Lung (tissue), 12 donors: ENCODE measurements around the gene SHFL. TPM values are rescaled to one million over a fixed set of nuclear protein-coding genes. Genes with fewer than 3 reads are reported as not detected.

Experiments used
- ATAC-seq: fragments of 200-7000 bp; cut with Tn5 transposase; one replicate; pipeline ENCODE4 v1.9.1; 2020; ENCODE audit warnings: moderate number of reproducible peaks; ENCODE audit not compliant: insufficient read depth, low FRiP score
- DNase-seq, 3 donors: peaks; one replicate each; pipeline ENCODE4 v3.0.0-alpha.2; 2013 to 2017
- H3K27ac ChIP-seq, 2 donors: one replicate each; pipeline ENCODE4 v1.5.1; 2013; ENCODE audit warnings: mild to moderate bottlenecking in 2 of 2, moderate library complexity in 2 of 2, control low read depth in 1 of 2, inconsistent platforms in 1 of 2, low read depth in 1 of 2, low read length in 1 of 2
- H3K27me3 ChIP-seq, 3 donors: one replicate each; pipeline ENCODE4 v1.5.1; 2013; ENCODE audit warnings: low read length in 2 of 3; ENCODE audit not compliant: control insufficient read depth in 3 of 3, insufficient read depth in 3 of 3
- H3K36me3 ChIP-seq, 4 donors: one replicate each; pipeline ENCODE4 v1.5.1; 2013; ENCODE audit warnings: low read length in 4 of 4, mild to moderate bottlenecking in 1 of 4, moderate library complexity in 1 of 4; ENCODE audit not compliant: control insufficient read depth in 4 of 4, insufficient read depth in 4 of 4
- H3K4me1 ChIP-seq, 5 donors: one replicate each; pipeline ENCODE4 v1.5.1; 2013; ENCODE audit warnings: low read length in 5 of 5, mild to moderate bottlenecking in 2 of 5, moderate library complexity in 1 of 5; ENCODE audit not compliant: control insufficient read depth in 5 of 5, insufficient read depth in 5 of 5
- H3K4me3 ChIP-seq: one replicate; pipeline ENCODE4 v1.5.1; 2013; ENCODE audit warnings: mild to moderate bottlenecking, control low read depth, moderate library complexity
- H3K9ac ChIP-seq, 2 donors: one replicate each; pipeline ENCODE4 v1.5.1; 2013; ENCODE audit warnings: low read length in 2 of 2, control low read depth in 1 of 2; ENCODE audit not compliant: insufficient read depth in 1 of 2
- H3K9me3 ChIP-seq, 4 donors: one replicate each; pipeline ENCODE4 v1.5.1; 2013; ENCODE audit warnings: low read length in 3 of 4, mild to moderate bottlenecking in 1 of 4, moderate library complexity in 1 of 4; ENCODE audit not compliant: control insufficient read depth in 4 of 4, insufficient read depth in 3 of 4
- WGBS, 2 donors: extraction: QIAGEN DNeasy Blood & Tissue Kit; methylation state at CpG; one replicate each; pipeline ENCODE4 v1.1.7; 2013; 5-methylcytosine and 5-hydroxymethylcytosine counted together
- polyA plus RNA-seq, 2 donors: library from polyadenylated mRNA; stranded (reverse); fragments of 200-250 nt; gene quantifications; one replicate each; pipeline ENCODE4 v1.2.1, GENCODE V29; 2013
- total RNA-seq, 2 donors: library from RNA; depleted of rRNA in 1 of 2; stranded (reverse); fragments of >200 nt in 1 of 2; gene quantifications; one replicate each; pipeline ENCODE4 v1.2.1, GENCODE V29; 2014 to 2021
- TF ChIP-seq, protein P1 (sequence below): IDR thresholded peaks from 2 replicates; pipeline ENCODE4 v1.5.1; 2012; ENCODE audit warnings: mild to moderate bottlenecking; ENCODE audit errors: control extremely low read depth, extremely low read depth
- donor health status: control.
- donor health status: control.
- donor health status: Bipolar disorder and iron deficiency.
- donor health status: healthy.
- donor health status: DM: yes; HTN: yes; CAD: no.

The SHFL gene
- total and polyA plus RNA-seq, 4 donors, result 21.2 to 43.5 (median 33.3) TPM

DNA sequence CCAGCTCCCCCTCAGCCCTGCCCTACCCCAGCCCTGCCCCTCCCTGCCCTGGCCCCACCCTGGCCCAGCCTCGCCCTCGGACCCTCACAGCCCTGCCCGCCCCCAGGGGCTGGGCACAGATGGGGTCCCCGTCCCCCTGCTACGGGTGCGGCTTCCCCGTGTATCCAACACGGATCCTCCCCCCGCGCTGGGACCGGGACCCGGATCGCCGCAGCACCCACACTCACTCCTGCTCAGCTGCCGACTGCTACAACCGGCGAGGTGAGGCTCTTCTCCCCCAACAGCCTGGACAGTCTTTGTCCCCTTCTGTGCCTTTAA, 5.2 kb downstream of the SHFL start:
- Histone ChIP-seq H3K4me3 (no peak overlapping the region), H3K9ac (no peak overlapping the region), H3K4me1 (peaks cover 0 to 7% (median 1%) of the 10 kb centered on the region in 5 donors), H3K36me3 (peaks cover 0 to 27% (median 16%) of the 10 kb centered on the region in 4 donors), H3K27me3 (no peaks in the 10 kb centered on the region), H3K27ac (no peak overlapping the region), H3K9me3 (no peaks in the 10 kb centered on the region)
- DNase-seq, result no peak
- 95 to 97% methylated on average over 15 to 17 of the region's 17 CpGs for WGBS, 2 donors
- TF ChIP-seq, protein P1, sequence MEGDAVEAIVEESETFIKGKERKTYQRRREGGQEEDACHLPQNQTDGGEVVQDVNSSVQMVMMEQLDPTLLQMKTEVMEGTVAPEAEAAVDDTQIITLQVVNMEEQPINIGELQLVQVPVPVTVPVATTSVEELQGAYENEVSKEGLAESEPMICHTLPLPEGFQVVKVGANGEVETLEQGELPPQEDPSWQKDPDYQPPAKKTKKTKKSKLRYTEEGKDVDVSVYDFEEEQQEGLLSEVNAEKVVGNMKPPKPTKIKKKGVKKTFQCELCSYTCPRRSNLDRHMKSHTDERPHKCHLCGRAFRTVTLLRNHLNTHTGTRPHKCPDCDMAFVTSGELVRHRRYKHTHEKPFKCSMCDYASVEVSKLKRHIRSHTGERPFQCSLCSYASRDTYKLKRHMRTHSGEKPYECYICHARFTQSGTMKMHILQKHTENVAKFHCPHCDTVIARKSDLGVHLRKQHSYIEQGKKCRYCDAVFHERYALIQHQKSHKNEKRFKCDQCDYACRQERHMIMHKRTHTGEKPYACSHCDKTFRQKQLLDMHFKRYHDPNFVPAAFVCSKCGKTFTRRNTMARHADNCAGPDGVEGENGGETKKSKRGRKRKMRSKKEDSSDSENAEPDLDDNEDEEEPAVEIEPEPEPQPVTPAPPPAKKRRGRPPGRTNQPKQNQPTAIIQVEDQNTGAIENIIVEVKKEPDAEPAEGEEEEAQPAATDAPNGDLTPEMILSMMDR, result no peak
- ATAC-seq, result no peak

DNA sequence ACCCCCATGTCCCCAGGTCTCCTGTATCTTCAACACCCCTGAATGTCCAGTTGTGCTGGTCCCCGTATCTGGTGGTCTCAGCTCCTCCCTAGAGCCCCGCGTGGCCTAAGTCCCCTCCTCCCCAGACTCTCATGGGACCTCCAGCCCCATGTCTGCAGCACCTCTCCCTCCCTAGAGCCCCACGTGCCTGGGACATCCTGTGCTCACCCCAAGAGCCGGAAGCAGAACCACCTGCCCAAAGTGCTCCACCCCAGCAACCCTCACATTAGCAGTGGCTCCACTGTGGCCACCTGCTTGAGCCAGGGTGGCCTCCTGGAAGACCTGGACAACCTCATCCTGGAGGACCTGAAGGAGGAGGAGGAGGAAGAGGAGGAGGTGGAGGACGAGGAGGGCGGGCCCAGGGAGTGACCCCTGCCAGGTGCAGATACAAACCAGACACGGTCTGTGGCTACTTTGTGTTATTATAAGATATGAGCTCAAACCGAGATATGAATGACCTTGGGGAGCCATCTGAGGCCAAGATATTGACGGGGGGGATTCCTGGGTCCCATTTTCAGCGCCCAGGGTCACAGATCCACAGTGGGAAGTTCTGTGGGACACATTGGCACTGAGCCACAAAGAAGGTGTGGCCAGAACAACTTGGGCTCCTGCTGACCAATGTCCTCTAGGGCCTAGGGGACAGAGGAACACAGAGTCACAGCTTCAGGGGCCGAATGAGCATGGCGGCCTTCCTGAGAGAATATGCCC, 6.0 kb downstream of the SHFL start:
- H3K36me3 ChIP-seq, result peaks cover 0 to 27% (median 16%) of the 10 kb centered on the region in 4 donors
- H3K27me3 ChIP-seq, result no peaks in the 10 kb centered on the region
- no peaks in the 10 kb centered on the region for H3K9me3 ChIP-seq
- TF ChIP-seq, protein P1, result no peak
- H3K4me1 ChIP-seq, result peaks cover 0 to 6% (median 3%) of the 10 kb centered on the region in 5 donors
- 90% methylated on average over 13 of the region's 13 CpGs for WGBS, 2 donors
- DNase-seq (no peak), ATAC-seq (no peak)
- no peak overlapping the region for H3K4me3 ChIP-seq
- H3K27ac ChIP-seq, result no peak overlapping the region
- no peak overlapping the region for H3K9ac ChIP-seq

DNA sequence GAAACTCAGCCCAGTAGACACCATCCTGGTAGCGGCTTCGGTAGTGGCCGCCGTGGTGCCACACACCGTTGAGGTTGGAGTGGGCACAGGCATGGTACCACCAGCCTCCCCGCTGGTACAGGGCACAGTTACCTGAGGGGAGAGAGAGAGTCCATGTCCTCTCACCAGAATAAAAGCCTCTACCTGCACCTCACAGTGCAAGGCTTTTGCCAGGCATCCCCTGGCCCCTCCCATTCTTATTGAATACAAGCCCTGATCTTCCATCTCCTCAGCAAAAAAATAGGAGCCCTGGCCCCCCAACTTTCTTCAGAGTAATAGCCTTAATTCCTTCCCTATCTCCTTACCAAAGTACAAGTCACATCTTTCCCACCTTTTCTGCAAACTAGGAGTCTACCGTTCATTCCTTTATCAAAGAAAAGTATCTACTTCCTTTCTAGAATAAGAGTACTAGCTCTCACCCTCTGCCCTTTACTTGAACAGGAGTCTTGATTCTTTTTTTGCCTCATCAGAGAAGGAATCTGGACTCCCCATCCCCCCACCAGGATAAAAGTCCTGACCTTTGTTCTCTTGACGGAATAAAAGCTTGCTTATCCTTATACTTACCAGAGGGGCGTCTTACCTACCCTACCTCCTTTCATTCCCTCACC, 6.7 kb downstream of the SHFL start:
- Histone ChIP-seq H3K27ac (no peak overlapping the region), H3K27me3 (no peaks in the 10 kb centered on the region), H3K9ac (no peak overlapping the region), H3K4me3 (no peak overlapping the region), H3K4me1 (peaks cover 0 to 6% (median 3%) of the 10 kb centered on the region in 5 donors), H3K9me3 (no peaks in the 10 kb centered on the region), H3K36me3 (peaks cover 0 to 27% (median 16%) of the 10 kb centered on the region in 4 donors)
- no peak for ATAC-seq
- no peak for DNase-seq
- 95 to 97% methylated on average over 9 of the region's 9 CpGs for WGBS, 2 donors
- TF ChIP-seq, protein P1, result no peak
